Ishikawa (cell line): ENCODE results near the gene THRB.

Experiments used
- CEBPB ChIP-seq: IDR thresholded peaks from 2 replicates; pipeline ENCODE4 v1.6.1; 2012
- CREB1 ChIP-seq: IDR thresholded peaks from 2 replicates; pipeline ENCODE4 v1.6.1; 2012; ENCODE audit warnings: low read depth
- EGR1 ChIP-seq: IDR thresholded peaks from 2 replicates; pipeline ENCODE4 v1.6.1; 2012
- EP300 ChIP-seq: IDR thresholded peaks from 2 replicates; pipeline ENCODE4 v1.6.1; 2012; ENCODE audit warnings: borderline replicate concordance
- FOXM1 ChIP-seq: IDR thresholded peaks from 2 replicates; pipeline ENCODE4 v1.6.1; 2012; ENCODE audit warnings: low read depth, borderline replicate concordance
- MAX ChIP-seq: IDR thresholded peaks from 2 replicates; pipeline ENCODE4 v1.6.1; 2012
- RAD21 ChIP-seq: IDR thresholded peaks from 2 replicates; pipeline ENCODE4 v1.6.1; 2012; ENCODE audit warnings: low read depth
- TAF1 ChIP-seq: IDR thresholded peaks from 2 replicates; pipeline ENCODE4 v1.6.1; 2012; ENCODE audit warnings: low read depth, mild to moderate bottlenecking
- TCF12 ChIP-seq: IDR thresholded peaks from 2 replicates; pipeline ENCODE4 v1.6.1; 2012; ENCODE audit warnings: low read depth
- TEAD4 ChIP-seq: IDR thresholded peaks from 2 replicates; pipeline ENCODE4 v1.6.1; 2012
- YY1 ChIP-seq: IDR thresholded peaks from 2 replicates; pipeline ENCODE4 v1.6.1; 2012; ENCODE audit warnings: low read depth
- ZBTB7A ChIP-seq: IDR thresholded peaks from 2 replicates; pipeline ENCODE4 v1.6.1; 2012; ENCODE audit warnings: low read depth

DNA sequence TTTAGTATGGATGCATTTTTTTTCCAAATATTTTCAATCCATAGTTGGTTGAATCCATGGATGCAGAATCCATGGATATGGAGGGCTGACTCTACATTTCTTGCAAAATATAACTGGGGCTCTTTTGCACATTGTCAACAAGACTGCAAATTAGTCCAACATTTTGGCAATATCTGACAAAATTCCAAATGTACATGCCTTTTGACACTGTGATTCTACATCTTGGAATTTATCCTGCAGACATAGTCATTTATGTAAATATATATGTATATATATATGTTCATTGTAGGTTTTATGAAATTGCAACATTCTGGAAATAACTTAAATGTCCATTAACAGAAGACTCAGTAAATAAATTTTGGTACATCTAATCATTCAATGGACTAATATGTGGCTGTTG is 203.0 kb downstream of the THRB start:
- TF ChIP-seq MAX, result no peak
- no peak for TF ChIP-seq TEAD4
- TF ChIP-seq ZBTB7A, result no peak
- no peak for TF ChIP-seq YY1
- TF ChIP-seq TAF1, result no peak
- no peak for TF ChIP-seq CEBPB
- no peak for TF ChIP-seq EP300
- no peak for TF ChIP-seq EGR1
- no peak for TF ChIP-seq CREB1
- TF ChIP-seq RAD21, result no peak
- TF ChIP-seq FOXM1, result no peak
- no peak for TF ChIP-seq TCF12
